HepG2 (cell line): ENCODE results near the gene KATNBL1. TPM values are rescaled to one million over a fixed set of nuclear protein-coding genes. Genes with fewer than 3 reads are reported as not detected.
A peak's percentile ranks its signal among the peaks of the same experiment; 100 is the strongest.

Source experiments
- BHLHE40 ChIP-seq: IDR thresholded peaks from 2 replicates; pipeline ENCODE4 v1.6.1; 2011; ENCODE audit warnings: low read length, improper control_type of control experiment
- EEA1 ChIP-seq: sonication (generic); formaldehyde crosslinking; IDR thresholded peaks from 2 replicates; pipeline ENCODE4 v1.5.1; 2020; ENCODE audit warnings: mild to moderate bottlenecking, missing genetic modification reagents, borderline replicate concordance
- PITX1 ChIP-seq: sonication (generic); formaldehyde crosslinking; IDR thresholded peaks from 2 replicates; pipeline ENCODE4 v1.5.1; 2020; ENCODE audit warnings: mild to moderate bottlenecking, missing genetic modification reagents
- POLR2AphosphoS5 ChIP-seq: IDR thresholded peaks from 2 replicates; pipeline ENCODE4 v1.6.1; 2012; ENCODE audit warnings: low read depth, low read length
- REPIN1 ChIP-seq: sonication (generic); formaldehyde crosslinking; IDR thresholded peaks from 2 replicates; pipeline ENCODE4 v1.8.0; 2022; ENCODE audit warnings: missing genetic modification reagents, low read depth, mild to moderate bottlenecking, borderline replicate concordance
- SATB2 ChIP-seq: sonication (generic); formaldehyde crosslinking; IDR thresholded peaks from 2 replicates; pipeline ENCODE4 v1.5.0; 2020; ENCODE audit warnings: missing genetic modification reagents
- SP1 ChIP-seq, 2 experiments: fragments of 450-650 bp in 1 of 2; sonication (generic) in 1 of 2; formaldehyde crosslinking in 1 of 2; IDR thresholded peaks; 2 replicates each; pipeline versions ENCODE4 v1.4.0 to v1.6.1; 2016 to 2020; ENCODE audit warnings: missing genetic modification reagents in 1 of 2
- ZBTB8A ChIP-seq: sonication (generic); formaldehyde crosslinking; IDR thresholded peaks from 2 replicates; pipeline ENCODE4 v1.4.0; 2020; ENCODE audit warnings: mild to moderate bottlenecking, low read depth, missing genetic modification reagents, borderline replicate concordance
- ZNF17 ChIP-seq: sonication (generic); formaldehyde crosslinking; IDR thresholded peaks from 2 replicates; pipeline ENCODE4 v1.5.0; 2020; ENCODE audit warnings: mild to moderate bottlenecking, missing genetic modification reagents
- ZNF350 ChIP-seq: sonication (generic); formaldehyde crosslinking; IDR thresholded peaks from 2 replicates; pipeline ENCODE4 v1.4.0; 2020; ENCODE audit warnings: mild to moderate bottlenecking, low read depth, missing genetic modification reagents, borderline replicate concordance
- polyA plus RNA-seq, 8 experiments: library from polyadenylated mRNA; depleted of rRNA in 3 of 8; stranded (reverse) in 7 of 8; unstranded in 1 of 8; fragments of >200 nt; fragmentation: Illumina TruSeq in 4 of 8; extraction: Trizol in 4 of 8; gene quantifications; 2 replicates each; pipeline versions ENCODE4 v1.2.1 to v1.2.3, GENCODE V29; 2011 to 2016; ENCODE audit warnings: low read depth in 4 of 8, missing spikeins in 1 of 8, mixed read lengths in 1 of 8; ENCODE audit not compliant: insufficient read depth in 1 of 8
- total RNA-seq, 5 experiments: library from RNA; depleted of rRNA; stranded (reverse); fragments of >200 nt; fragmentation: Illumina TruSeq; extraction: Trizol; gene quantifications; 2 replicates each; pipeline ENCODE4 v1.2.3, GENCODE V29; 2016; ENCODE audit warnings: low read depth in 1 of 5
- TF ChIP-seq, protein P1 (sequence below), 2 experiments: fragments of 450-650 bp in 1 of 2; sonication (generic) in 1 of 2; formaldehyde crosslinking in 1 of 2; IDR thresholded peaks; 2 replicates each; pipeline versions ENCODE4 v1.6.1 to v1.8.0; 2016 to 2022; ENCODE audit warnings: antibody characterized with exemption in 1 of 2, mild to moderate bottlenecking in 1 of 2, missing genetic modification reagents in 1 of 2
- TF ChIP-seq, protein P2 (sequence below): sonication (generic); formaldehyde crosslinking; IDR thresholded peaks from 2 replicates; pipeline ENCODE4 v1.8.0; 2022; ENCODE audit warnings: mild to moderate bottlenecking, missing genetic modification reagents; ENCODE audit not compliant: insufficient replicate concordance
- TF ChIP-seq, protein P3 (sequence below): sonication (generic); formaldehyde crosslinking; conservative IDR thresholded peaks from 2 replicates; pipeline ENCODE4 v1.4.0; 2020; ENCODE audit warnings: missing genetic modification reagents
- TF ChIP-seq, protein P4 (sequence below): IDR thresholded peaks from 2 replicates; pipeline ENCODE4 v1.6.1; 2016; ENCODE audit warnings: missing genetic modification reagents, missing compliant biosample characterization

The KATNBL1 gene
- total and polyA plus RNA-seq, 2 of the 13 experiments (the other 11 are each of a cell fraction or from before 2014, with no cell fraction given) = 23.4 to 42.8 TPM

DNA sequence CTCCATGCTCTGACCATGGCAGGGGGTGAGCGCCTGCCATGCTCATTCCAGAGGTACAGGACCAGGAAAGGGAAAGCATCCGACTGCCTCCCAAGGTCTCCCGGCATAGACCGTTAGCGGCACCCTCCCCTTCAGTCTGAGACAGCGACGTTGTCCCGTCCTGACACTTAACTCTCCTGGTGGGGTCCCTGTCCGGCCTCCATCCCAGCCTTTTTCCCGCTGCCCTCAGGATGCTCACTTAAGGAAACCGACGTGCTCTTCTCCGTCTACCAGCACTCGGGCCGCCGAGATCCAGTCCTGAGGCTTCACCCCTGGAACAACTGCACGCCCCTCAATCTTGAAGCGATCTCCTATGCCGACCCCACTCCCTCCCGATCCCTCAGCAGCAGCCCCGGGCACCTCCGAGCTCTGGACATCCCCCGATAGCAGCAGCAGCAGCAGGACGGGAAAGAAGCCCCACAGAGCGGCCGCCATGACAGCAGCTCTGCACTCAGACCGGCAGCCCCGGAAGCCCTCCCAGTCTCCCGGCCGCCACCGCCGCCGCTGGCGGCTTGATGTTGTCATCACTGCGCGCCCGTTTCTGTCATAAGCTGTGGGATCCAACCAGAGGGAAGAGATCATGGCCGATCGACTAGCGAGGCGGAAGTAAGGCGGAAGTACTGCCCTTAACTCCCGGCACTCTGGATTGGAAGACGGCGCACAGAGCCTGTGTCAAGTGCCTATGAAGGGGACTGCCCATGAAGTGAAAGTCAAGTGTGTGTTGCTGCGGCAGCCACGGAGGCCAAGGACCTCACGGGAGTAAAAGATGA is 108.3 kb downstream of the KATNBL1 start, which contains the start of the genes EMC7 and PGBD4 (continued):
- TF ChIP-seq, protein P1, sequence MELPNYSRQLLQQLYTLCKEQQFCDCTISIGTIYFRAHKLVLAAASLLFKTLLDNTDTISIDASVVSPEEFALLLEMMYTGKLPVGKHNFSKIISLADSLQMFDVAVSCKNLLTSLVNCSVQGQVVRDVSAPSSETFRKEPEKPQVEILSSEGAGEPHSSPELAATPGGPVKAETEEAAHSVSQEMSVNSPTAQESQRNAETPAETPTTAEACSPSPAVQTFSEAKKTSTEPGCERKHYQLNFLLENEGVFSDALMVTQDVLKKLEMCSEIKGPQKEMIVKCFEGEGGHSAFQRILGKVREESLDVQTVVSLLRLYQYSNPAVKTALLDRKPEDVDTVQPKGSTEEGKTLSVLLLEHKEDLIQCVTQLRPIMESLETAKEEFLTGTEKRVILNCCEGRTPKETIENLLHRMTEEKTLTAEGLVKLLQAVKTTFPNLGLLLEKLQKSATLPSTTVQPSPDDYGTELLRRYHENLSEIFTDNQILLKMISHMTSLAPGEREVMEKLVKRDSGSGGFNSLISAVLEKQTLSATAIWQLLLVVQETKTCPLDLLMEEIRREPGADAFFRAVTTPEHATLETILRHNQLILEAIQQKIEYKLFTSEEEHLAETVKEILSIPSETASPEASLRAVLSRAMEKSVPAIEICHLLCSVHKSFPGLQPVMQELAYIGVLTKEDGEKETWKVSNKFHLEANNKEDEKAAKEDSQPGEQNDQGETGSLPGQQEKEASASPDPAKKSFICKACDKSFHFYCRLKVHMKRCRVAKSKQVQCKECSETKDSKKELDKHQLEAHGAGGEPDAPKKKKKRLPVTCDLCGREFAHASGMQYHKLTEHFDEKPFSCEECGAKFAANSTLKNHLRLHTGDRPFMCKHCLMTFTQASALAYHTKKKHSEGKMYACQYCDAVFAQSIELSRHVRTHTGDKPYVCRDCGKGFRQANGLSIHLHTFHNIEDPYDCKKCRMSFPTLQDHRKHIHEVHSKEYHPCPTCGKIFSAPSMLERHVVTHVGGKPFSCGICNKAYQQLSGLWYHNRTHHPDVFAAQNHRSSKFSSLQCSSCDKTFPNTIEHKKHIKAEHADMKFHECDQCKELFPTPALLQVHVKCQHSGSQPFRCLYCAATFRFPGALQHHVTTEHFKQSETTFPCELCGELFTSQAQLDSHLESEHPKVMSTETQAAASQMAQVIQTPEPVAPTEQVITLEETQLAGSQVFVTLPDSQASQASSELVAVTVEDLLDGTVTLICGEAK (IDR thresholded peaks at IDR 0.05) = peak; percentile 23; the same call in 1 of the 2 replicates
- TF ChIP-seq, protein P1 (CRISPR knock-in tag; IDR thresholded peaks at IDR 0.05) = peak; percentile 58; the same call in 1 of the 2 replicates
- TF ChIP-seq, protein P2, sequence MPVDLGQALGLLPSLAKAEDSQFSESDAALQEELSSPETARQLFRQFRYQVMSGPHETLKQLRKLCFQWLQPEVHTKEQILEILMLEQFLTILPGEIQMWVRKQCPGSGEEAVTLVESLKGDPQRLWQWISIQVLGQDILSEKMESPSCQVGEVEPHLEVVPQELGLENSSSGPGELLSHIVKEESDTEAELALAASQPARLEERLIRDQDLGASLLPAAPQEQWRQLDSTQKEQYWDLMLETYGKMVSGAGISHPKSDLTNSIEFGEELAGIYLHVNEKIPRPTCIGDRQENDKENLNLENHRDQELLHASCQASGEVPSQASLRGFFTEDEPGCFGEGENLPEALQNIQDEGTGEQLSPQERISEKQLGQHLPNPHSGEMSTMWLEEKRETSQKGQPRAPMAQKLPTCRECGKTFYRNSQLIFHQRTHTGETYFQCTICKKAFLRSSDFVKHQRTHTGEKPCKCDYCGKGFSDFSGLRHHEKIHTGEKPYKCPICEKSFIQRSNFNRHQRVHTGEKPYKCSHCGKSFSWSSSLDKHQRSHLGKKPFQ = no peak
- TF ChIP-seq ZNF350 (CRISPR knock-in tag) = peak; percentile 89
- peak; percentile 91 for TF ChIP-seq REPIN1 (CRISPR knock-in tag)
- no peak for TF ChIP-seq BHLHE40
- TF ChIP-seq, protein P3, sequence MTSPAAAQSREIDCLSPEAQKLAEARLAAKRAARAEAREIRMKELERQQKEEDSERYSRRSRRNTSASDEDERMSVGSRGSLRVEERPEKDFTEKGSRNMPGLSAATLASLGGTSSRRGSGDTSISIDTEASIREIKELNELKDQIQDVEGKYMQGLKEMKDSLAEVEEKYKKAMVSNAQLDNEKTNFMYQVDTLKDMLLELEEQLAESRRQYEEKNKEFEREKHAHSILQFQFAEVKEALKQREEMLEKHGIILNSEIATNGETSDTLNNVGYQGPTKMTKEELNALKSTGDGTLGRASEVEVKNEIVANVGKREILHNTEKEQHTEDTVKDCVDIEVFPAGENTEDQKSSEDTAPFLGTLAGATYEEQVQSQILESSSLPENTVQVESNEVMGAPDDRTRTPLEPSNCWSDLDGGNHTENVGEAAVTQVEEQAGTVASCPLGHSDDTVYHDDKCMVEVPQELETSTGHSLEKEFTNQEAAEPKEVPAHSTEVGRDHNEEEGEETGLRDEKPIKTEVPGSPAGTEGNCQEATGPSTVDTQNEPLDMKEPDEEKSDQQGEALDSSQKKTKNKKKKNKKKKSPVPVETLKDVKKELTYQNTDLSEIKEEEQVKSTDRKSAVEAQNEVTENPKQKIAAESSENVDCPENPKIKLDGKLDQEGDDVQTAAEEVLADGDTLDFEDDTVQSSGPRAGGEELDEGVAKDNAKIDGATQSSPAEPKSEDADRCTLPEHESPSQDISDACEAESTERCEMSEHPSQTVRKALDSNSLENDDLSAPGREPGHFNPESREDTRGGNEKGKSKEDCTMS (CRISPR knock-in tag) = no peak
- TF ChIP-seq ZNF17 (CRISPR knock-in tag) = no peak
- no peak for TF ChIP-seq SATB2
- no peak for TF ChIP-seq EEA1 (CRISPR knock-in tag)
- peak; percentile 77 for TF ChIP-seq PITX1
- no peak for TF ChIP-seq SP1 (IDR thresholded peaks at IDR 0.05)
- peak; percentile 66 for TF ChIP-seq SP1 (CRISPR knock-in tag; IDR thresholded peaks at IDR 0.05)
- peak; percentile 84 for TF ChIP-seq POLR2AphosphoS5
- no peak for TF ChIP-seq ZBTB8A (CRISPR knock-in tag)
- TF ChIP-seq, protein P4, sequence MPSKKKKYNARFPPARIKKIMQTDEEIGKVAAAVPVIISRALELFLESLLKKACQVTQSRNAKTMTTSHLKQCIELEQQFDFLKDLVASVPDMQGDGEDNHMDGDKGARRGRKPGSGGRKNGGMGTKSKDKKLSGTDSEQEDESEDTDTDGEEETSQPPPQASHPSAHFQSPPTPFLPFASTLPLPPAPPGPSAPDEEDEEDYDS (CRISPR knock-in tag) = peak; percentile 83
